CD14-positive monocyte (primary cell): Measurements from ENCODE around the gene SOBP. TPM values are rescaled to one million over a fixed set of nuclear protein-coding genes. Genes with fewer than 3 reads are reported as not detected.

ENCODE experiments used
- DNase-seq, 3 donors: peaks; one replicate each; pipeline ENCODE4 v3.0.0-alpha.2; 2011 to 2022
- H2AFZ ChIP-seq: 2 replicates; pipeline ENCODE4 v1.6.0; 2012; ENCODE audit warnings: mild to moderate bottlenecking, low read depth, low read length, inconsistent platforms; ENCODE audit not compliant: insufficient read depth, poor library complexity, severe bottlenecking
- H3K27ac ChIP-seq, 2 donors: 1 replicate in 1 of 2; 2 replicates in 1 of 2; pipeline ENCODE4 v1.5.1; 2012 to 2013; ENCODE audit warnings: low read length in 2 of 2, control low read depth in 1 of 2, inconsistent platforms in 1 of 2, low read depth in 1 of 2, mild to moderate bottlenecking in 1 of 2
- H3K27me3 ChIP-seq, 2 donors: one replicate each; pipeline versions ENCODE4 v1.6.0 to v1.6.1; 2011 to 2013; ENCODE audit warnings: low read length in 2 of 2; ENCODE audit not compliant: control insufficient read depth in 2 of 2, insufficient read depth in 2 of 2
- H3K36me3 ChIP-seq, 2 donors: replicated peaks in 1 of 2; 1 replicate in 1 of 2; 2 replicates in 1 of 2; pipeline versions ENCODE4 v1.5.1 to v1.6.1; 2012 to 2013; ENCODE audit warnings: low read length in 2 of 2, control low read depth in 1 of 2, inconsistent platforms in 1 of 2, mild to moderate bottlenecking in 1 of 2; ENCODE audit not compliant: insufficient read depth in 2 of 2, control insufficient read depth in 1 of 2
- H3K4me1 ChIP-seq, 2 donors: 1 replicate in 1 of 2; 2 replicates in 1 of 2; pipeline versions ENCODE4 v1.5.1 to v1.6.1; 2012 to 2013; ENCODE audit warnings: low read length in 2 of 2, control low read depth in 1 of 2, inconsistent platforms in 1 of 2, mild to moderate bottlenecking in 1 of 2, moderate library complexity in 1 of 2; ENCODE audit not compliant: insufficient read depth in 2 of 2, control insufficient read depth in 1 of 2
- H3K4me2 ChIP-seq: replicated peaks from 2 replicates; pipeline ENCODE3; 2012; ENCODE audit warnings: low read length, moderate library complexity, mild to moderate bottlenecking; ENCODE audit not compliant: poor library complexity, severe bottlenecking; ENCODE audit errors: extremely low read depth
- H3K4me3 ChIP-seq, 3 experiments: fragments of 200-600 bp in 1 of 3; sonication (generic) in 1 of 3; replicated peaks in 1 of 3; 1 replicate in 2 of 3; 2 replicates in 1 of 3; pipeline ENCODE4 v1.5.1; 2011 to 2013; ENCODE audit warnings: low read length in 3 of 3, mild to moderate bottlenecking in 3 of 3, control low read depth in 2 of 3, low read depth in 2 of 3, inconsistent platforms in 1 of 3, moderate library complexity in 1 of 3
- H3K79me2 ChIP-seq: 2 replicates; pipeline ENCODE4 v1.6.0; 2012; ENCODE audit warnings: mild to moderate bottlenecking, control low read depth, inconsistent platforms, low read length, moderate library complexity; ENCODE audit not compliant: insufficient read depth
- H3K9ac ChIP-seq: 2 replicates; pipeline ENCODE4 v1.6.0; 2017; ENCODE audit warnings: low read length, mild to moderate bottlenecking; ENCODE audit not compliant: insufficient read depth, poor library complexity, severe bottlenecking
- H3K9me3 ChIP-seq, 2 donors: replicated peaks in 1 of 2; 1 replicate in 1 of 2; 2 replicates in 1 of 2; pipeline versions ENCODE4 v1.5.1 to v1.6.1; 2012 to 2013; ENCODE audit warnings: low read length in 2 of 2, control low read depth in 1 of 2; ENCODE audit not compliant: control insufficient read depth in 1 of 2, insufficient read depth in 1 of 2
- H4K20me1 ChIP-seq: 2 replicates; pipeline ENCODE4 v1.6.0; 2012; ENCODE audit warnings: mild to moderate bottlenecking, low read length, control low read depth, moderate library complexity; ENCODE audit not compliant: insufficient read depth
- H3K27ac Mint-ChIP-seq, 7 donors: one replicate each; pipeline ENCODE4 v1.8.0; 2020; ENCODE audit warnings: mild to moderate bottlenecking in 7 of 7, mixed read lengths in 7 of 7, moderate library complexity in 6 of 7, inconsistent platforms in 2 of 7
- H3K27me3 Mint-ChIP-seq, 3 donors: one replicate each; pipeline ENCODE4 v1.8.0; 2021 to 2022; ENCODE audit warnings: low read depth in 3 of 3, mild to moderate bottlenecking in 3 of 3, mixed read lengths in 3 of 3, moderate library complexity in 3 of 3, inconsistent platforms in 1 of 3
- H3K36me3 Mint-ChIP-seq, 2 donors: one replicate each; pipeline ENCODE4 v1.8.0; 2020; ENCODE audit warnings: mixed read lengths in 2 of 2, inconsistent platforms in 1 of 2, mild to moderate bottlenecking in 1 of 2
- H3K4me1 Mint-ChIP-seq: one replicate; pipeline ENCODE4 v1.8.0; 2020; ENCODE audit warnings: mild to moderate bottlenecking, mixed read lengths
- H3K4me3 Mint-ChIP-seq, 2 donors: one replicate each; pipeline ENCODE4 v1.8.0; 2020; ENCODE audit warnings: mild to moderate bottlenecking in 2 of 2, mixed read lengths in 2 of 2, moderate library complexity in 1 of 2
- H3K9me3 Mint-ChIP-seq, 7 donors: one replicate each; pipeline ENCODE4 v1.8.0; 2020 to 2022; ENCODE audit warnings: mixed read lengths in 7 of 7, mild to moderate bottlenecking in 6 of 7, moderate library complexity in 6 of 7, inconsistent platforms in 2 of 7
- CTCF ChIP-seq: fragments of 200-600 bp; IDR thresholded peaks from one replicate; pipeline ENCODE4 v1.8.0; 2022; ENCODE audit warnings: antibody characterized with exemption, mild to moderate bottlenecking
- WGBS: methylation state at CpG from one replicate; pipeline ENCODE4 v1.1.5; 2013; ENCODE audit warnings: missing lambda C conversion rate; ENCODE audit not compliant: insufficient coverage; 5-methylcytosine and 5-hydroxymethylcytosine counted together
- intact Hi-C, 2 donors: fragments of 100-400 bp; cut with micrococcal nuclease; formaldehyde crosslinking; loops; one replicate each; pipeline versions ENCODE4 v1.15.0 to v1.15.1; 2023
- polyA plus RNA-seq, 3 donors: library from polyadenylated mRNA; depleted of rRNA in 1 of 3; unstranded in 2 of 3; stranded (reverse) in 1 of 3; fragments of 300-500 nt in 2 of 3; fragments of >200 nt in 1 of 3; fragmentation: Illumina TruSeq in 2 of 3; gene quantifications; 1 replicate in 2 of 3; 2 replicates in 1 of 3; pipeline ENCODE4 v1.2.3, GENCODE V29; 2012 to 2021

Gene SOBP
- polyA plus RNA-seq, 3 donors: not detected

- H3K27ac ChIP-seq: no peak overlapping the region
- no peak for DNase-seq
- H3K4me1 ChIP-seq: no peaks in the 10 kb centered on the region
- TF ChIP-seq CTCF: no peak
- H3K79me2 ChIP-seq: no peaks in the 10 kb centered on the region
- no peak overlapping the region for H2AFZ ChIP-seq
- no peaks in the 10 kb centered on the region for H3K36me3 Mint-ChIP-seq
- H3K36me3 ChIP-seq: no peaks in the 10 kb centered on the region
- H3K4me3 Mint-ChIP-seq: no peak overlapping the region
- WGBS: no CpG with 5 or more reads among the region's 2 CpGs
- H3K9ac ChIP-seq: no peak overlapping the region
- no peaks in the 10 kb centered on the region for H3K4me1 Mint-ChIP-seq
- H3K4me3 ChIP-seq: no peak overlapping the region
- H3K27me3 ChIP-seq: no peaks in the 10 kb centered on the region
- intact Hi-C loops: no loop called here
- H3K9me3 ChIP-seq: no peaks in the 10 kb centered on the region
- no peak overlapping the region for H3K4me2 ChIP-seq
- H4K20me1 ChIP-seq: no peaks in the 10 kb centered on the region
- no peak overlapping the region for H3K27ac Mint-ChIP-seq
- peaks cover 0 to 3% (median 0%) of the 10 kb centered on the region in 7 donors for H3K9me3 Mint-ChIP-seq
- H3K27me3 Mint-ChIP-seq: peaks cover 3 to 9% (median 5%) of the 10 kb centered on the region in 3 donors
Measured at GRCh38 chr6:107554326-107554725, 64.4 kb downstream of the SOBP start.

GRCh38 chr6:107554918-107555317, 65.0 kb downstream of the SOBP start:
- peaks cover 3 to 9% (median 5%) of the 10 kb centered on the region in 3 donors for H3K27me3 Mint-ChIP-seq
- Histone ChIP-seq H2AFZ (no peak overlapping the region), H3K27ac (no peak overlapping the region), H3K4me3 (no peak overlapping the region), H3K9ac (no peak overlapping the region), H3K4me2 (no peak overlapping the region), H3K9me3 (no peaks in the 10 kb centered on the region), H3K27me3 (no peaks in the 10 kb centered on the region), H4K20me1 (no peaks in the 10 kb centered on the region), H3K79me2 (no peaks in the 10 kb centered on the region), H3K36me3 (no peaks in the 10 kb centered on the region), H3K4me1 (no peaks in the 10 kb centered on the region)
- H3K27ac Mint-ChIP-seq: no peak overlapping the region
- 100% methylated on average over 1 of the region's 3 CpGs for WGBS
- no peaks in the 10 kb centered on the region for H3K36me3 Mint-ChIP-seq
- intact Hi-C loops: no loop called here
- H3K4me1 Mint-ChIP-seq: no peaks in the 10 kb centered on the region
- peaks cover 0 to 3% (median 0%) of the 10 kb centered on the region in 7 donors for H3K9me3 Mint-ChIP-seq
- no peak for TF ChIP-seq CTCF
- H3K4me3 Mint-ChIP-seq: no peak overlapping the region
- no peak for DNase-seq
